GM19239 (cell line): Measurements from ENCODE around the gene MED26.
"Not testable (repeated sequence)": the region's sequence is repeated elsewhere in the genome, so short reads cannot be mapped to it uniquely, and the experiment has no call there.

ENCODE experiments used
- DNase-seq: peaks from one replicate; pipeline ENCODE4 v3.0.0; 2011; ENCODE audit warnings: low spot score; ENCODE audit not compliant: insufficient read length
- FAIRE-seq: peaks from 2 replicates; lab custom pipeline; 2011; peaks lifted over from hg19 to GRCh38; lab: Jason Lieb, UNC

MED26 gene

GRCh38 chr19:16579381-16579780 is 48.6 kb downstream of the MED26 start:
- DNase-seq (no peak), FAIRE-seq (no peak)

- DNase-seq (no peak), FAIRE-seq (no peak)
Observed at GRCh38 chr19:16577531-16577985, 50.4 kb downstream of the MED26 start.

- DNase-seq (no peak), FAIRE-seq (no peak)
Observed at GRCh38 chr19:16576690-16577530, 51.1 kb downstream of the MED26 start.

- no peak for FAIRE-seq
- DNase-seq, result no peak
Observed at GRCh38 chr19:16575861-16576689, 51.9 kb downstream of the MED26 start.

- FAIRE-seq (no peak), DNase-seq (no peak)
Observed at GRCh38 chr19:16575282-16575681, 52.7 kb downstream of the MED26 start.

- FAIRE-seq (no peak), DNase-seq (no peak)
Observed at GRCh38 chr19:16573925-16574324, 54.1 kb downstream of the MED26 start.

GRCh38 chr19:16573296-16573695 is 54.7 kb downstream of the MED26 start:
- no peak for FAIRE-seq
- DNase-seq, result no peak

- FAIRE-seq, result peak; percentile 87
- peak; percentile 100 for DNase-seq
Observed at GRCh38 chr19:16572332-16573211, 55.4 kb downstream of the MED26 start, which contains the start of gene SLC35E1. Gene SLC35E1, minus strand, starts transcription at chr19:16572415. Its CDS starts 51 bp downstream, at chr19:16572364.

- DNase-seq (peak; percentile 52), FAIRE-seq (no peak)
Observed at GRCh38 chr19:16571822-16572331, 56.1 kb downstream of the MED26 start.

- FAIRE-seq (no peak), DNase-seq (no peak)
Observed at GRCh38 chr19:16571283-16571682, 56.7 kb downstream of the MED26 start.

- FAIRE-seq (no peak), DNase-seq (no peak)
Observed at GRCh38 chr19:16569609-16570320, 58.2 kb downstream of the MED26 start.

GRCh38 chr19:16566702-16567101 is 61.3 kb downstream of the MED26 start:
- FAIRE-seq (peak; percentile 23), DNase-seq (no peak)

- no peak for DNase-seq
- no peak for FAIRE-seq
Observed at GRCh38 chr19:16566161-16566560, 61.8 kb downstream of the MED26 start.

- FAIRE-seq (no peak), DNase-seq (no peak)
Observed at GRCh38 chr19:16564842-16565241, 63.2 kb downstream of the MED26 start.

- DNase-seq (no peak), FAIRE-seq (no peak)
Observed at GRCh38 chr19:16562608-16563025, 65.4 kb downstream of the MED26 start.

- FAIRE-seq (no peak), DNase-seq (no peak)
Observed at GRCh38 chr19:16561382-16561781, 66.6 kb downstream of the MED26 start.

GRCh38 chr19:16559780-16560276 is 68.2 kb downstream of the MED26 start:
- FAIRE-seq (no peak), DNase-seq (no peak)

- DNase-seq (no peak), FAIRE-seq (no peak)
Observed at GRCh38 chr19:16554776-16555175, 73.2 kb downstream of the MED26 start.

GRCh38 chr19:16551902-16552301 is 76.1 kb downstream of the MED26 start:
- not testable (repeated sequence) for FAIRE-seq

More at GRCh38 chr19:16551902-16552301, 76.1 kb downstream of the MED26 start:
- DNase-seq, result not testable (repeated sequence)
